ENCODE results near the gene FOXQ1.
"Not testable (repeated sequence)": the region's sequence is repeated elsewhere in the genome, so short reads cannot be mapped to it uniquely, and the experiment has no call there.

The FOXQ1 gene

GRCh38 chr6:1322156-1322555 lies 10.3 kb downstream of the FOXQ1 start:
- DNase-seq (ENCODE audit: low read depth in 2 of 2) = no peak

GRCh38 chr6:1322696-1323219 lies 10.9 kb downstream of the FOXQ1 start:
- no peak for DNase-seq (ENCODE audit: low read depth in 2 of 2)

GRCh38 chr6:1324936-1325335 lies 13.0 kb downstream of the FOXQ1 start:
- no peak for DNase-seq (ENCODE audit: low read depth in 2 of 2)

- DNase-seq (ENCODE audit: low read depth in 2 of 2) = no peak
Measured at GRCh38 chr6:1325461-1326309, 13.8 kb downstream of the FOXQ1 start.

- no peak for DNase-seq (ENCODE audit: low read depth in 2 of 2)
Measured at GRCh38 chr6:1326535-1327121, 14.7 kb downstream of the FOXQ1 start.

GRCh38 chr6:1327630-1328029 lies 15.7 kb downstream of the FOXQ1 start:
- no peak for DNase-seq (ENCODE audit: low read depth in 2 of 2)

GRCh38 chr6:1328129-1328800 lies 16.4 kb downstream of the FOXQ1 start:
- no peak for DNase-seq (ENCODE audit: low read depth in 2 of 2)

- no peak for DNase-seq (ENCODE audit: low read depth in 2 of 2)
Measured at GRCh38 chr6:1329708-1330107, 17.8 kb downstream of the FOXQ1 start.

- DNase-seq (ENCODE audit: low read depth in 2 of 2) = no peak
Measured at GRCh38 chr6:1334684-1335083, 22.8 kb downstream of the FOXQ1 start.

- no peak for DNase-seq (ENCODE audit: low read depth in 2 of 2)
Measured at GRCh38 chr6:1335367-1336037, 23.6 kb downstream of the FOXQ1 start.

GRCh38 chr6:1336246-1336843 lies 24.4 kb downstream of the FOXQ1 start:
- no peak for DNase-seq (ENCODE audit: low read depth in 2 of 2)

GRCh38 chr6:1337791-1338190 lies 25.9 kb downstream of the FOXQ1 start:
- DNase-seq (ENCODE audit: low read depth in 2 of 2) = no peak

GRCh38 chr6:1346101-1346500 lies 34.2 kb downstream of the FOXQ1 start:
- no peak for DNase-seq (ENCODE audit: low read depth in 2 of 2)

GRCh38 chr6:1346558-1347091 lies 34.7 kb downstream of the FOXQ1 start:
- DNase-seq (ENCODE audit: low read depth in 2 of 2) = no peak

GRCh38 chr6:1347161-1347560 lies 35.3 kb downstream of the FOXQ1 start:
- no peak for DNase-seq (ENCODE audit: low read depth in 2 of 2)

GRCh38 chr6:1348675-1349074 lies 36.8 kb downstream of the FOXQ1 start:
- no peak for DNase-seq (ENCODE audit: low read depth in 2 of 2)

GRCh38 chr6:1349655-1350054 lies 37.8 kb downstream of the FOXQ1 start:
- DNase-seq (ENCODE audit: low read depth in 2 of 2) = no peak

GRCh38 chr6:1351381-1352008 lies 39.6 kb downstream of the FOXQ1 start:
- DNase-seq (ENCODE audit: low read depth in 2 of 2) = no peak

- not testable (repeated sequence) for DNase-seq (ENCODE audit: low read depth in 2 of 2)
Measured at GRCh38 chr6:1355068-1355467, 43.2 kb downstream of the FOXQ1 start.

GRCh38 chr6:1361717-1362116 lies 49.8 kb downstream of the FOXQ1 start:
- not testable (repeated sequence) for DNase-seq (ENCODE audit: low read depth in 2 of 2)

- no peak for DNase-seq (ENCODE audit: low read depth in 2 of 2)
Measured at GRCh38 chr6:1362643-1363042, 50.7 kb downstream of the FOXQ1 start.

All from stimulated activated CD4-positive, alpha-beta T cell treated with anti-CD3 and anti-CD28 coated beads, Interleukin-4, amount 100 ng/mL, for 48 hours (primary cell).